T-helper 1 cell treated with Interleukin-12 subunit alpha and Interleukin-12 subunit beta and Interleukin-4 antibody, amounts not matched to agents 30 μg/mL and 1 μg/mL, for 36 hours (primary cell): ENCODE results near the gene GRIK1.

Source experiments
- H3K27ac Mint-ChIP-seq: one replicate; pipeline ENCODE4 v1.8.0; 2021; ENCODE audit warnings: mild to moderate bottlenecking, mixed read lengths
- H3K27me3 Mint-ChIP-seq: one replicate; pipeline ENCODE4 v1.8.0; 2021; ENCODE audit warnings: low read depth, mixed read lengths
- H3K36me3 Mint-ChIP-seq: one replicate; pipeline ENCODE4 v1.8.0; 2021; ENCODE audit warnings: low read depth, mixed read lengths
- H3K4me1 Mint-ChIP-seq: one replicate; pipeline ENCODE4 v1.8.0; 2021; ENCODE audit warnings: low read depth, mixed read lengths
- H3K4me3 Mint-ChIP-seq: one replicate; pipeline ENCODE4 v1.8.0; 2021; ENCODE audit warnings: mild to moderate bottlenecking, moderate library complexity, mixed read lengths
- H3K9me3 Mint-ChIP-seq: one replicate; pipeline ENCODE4 v1.8.0; 2021; ENCODE audit warnings: mixed read lengths

GRIK1 gene

GRCh38 chr21:29718081-29718815 lies 221.5 kb downstream of the GRIK1 start:
- Mint-ChIP-seq H3K4me1 (no peaks in the 10 kb centered on the region), H3K27me3 (no peaks in the 10 kb centered on the region), H3K36me3 (no peaks in the 10 kb centered on the region), H3K27ac (no peak overlapping the region), H3K9me3 (peaks cover 9% of the 10 kb centered on the region), H3K4me3 (no peak overlapping the region)

GRCh38 chr21:29717659-29718058 lies 222.1 kb downstream of the GRIK1 start:
- H3K4me1 Mint-ChIP-seq, result no peaks in the 10 kb centered on the region
- no peak overlapping the region for H3K4me3 Mint-ChIP-seq
- H3K27ac Mint-ChIP-seq, result no peak overlapping the region
- peaks cover 9% of the 10 kb centered on the region for H3K9me3 Mint-ChIP-seq
- no peaks in the 10 kb centered on the region for H3K27me3 Mint-ChIP-seq
- H3K36me3 Mint-ChIP-seq, result no peaks in the 10 kb centered on the region

GRCh38 chr21:29716753-29717152 lies 223.0 kb downstream of the GRIK1 start:
- H3K27me3 Mint-ChIP-seq, result no peaks in the 10 kb centered on the region

GRCh38 chr21:29715089-29715488 lies 224.7 kb downstream of the GRIK1 start:
- H3K4me1 Mint-ChIP-seq, result no peaks in the 10 kb centered on the region
- no peak overlapping the region for H3K4me3 Mint-ChIP-seq
- no peak overlapping the region for H3K27ac Mint-ChIP-seq
- no peaks in the 10 kb centered on the region for H3K27me3 Mint-ChIP-seq
- H3K9me3 Mint-ChIP-seq, result peaks cover 9% of the 10 kb centered on the region
- no peaks in the 10 kb centered on the region for H3K36me3 Mint-ChIP-seq

More at GRCh38 chr21:29716753-29717152, 223.0 kb downstream of the GRIK1 start:
- H3K4me1 Mint-ChIP-seq, result no peaks in the 10 kb centered on the region
- H3K9me3 Mint-ChIP-seq, result peaks cover 9% of the 10 kb centered on the region
- H3K36me3 Mint-ChIP-seq, result no peaks in the 10 kb centered on the region
- no peak overlapping the region for H3K27ac Mint-ChIP-seq
- no peak overlapping the region for H3K4me3 Mint-ChIP-seq

GRCh38 chr21:29712818-29713217 lies 227.0 kb downstream of the GRIK1 start:
- Mint-ChIP-seq H3K27ac (no peak overlapping the region), H3K4me1 (no peaks in the 10 kb centered on the region), H3K36me3 (no peaks in the 10 kb centered on the region), H3K9me3 (peaks cover 9% of the 10 kb centered on the region), H3K4me3 (no peak overlapping the region), H3K27me3 (no peaks in the 10 kb centered on the region)

GRCh38 chr21:29711236-29711635 lies 228.6 kb downstream of the GRIK1 start:
- peaks cover 5% of the 10 kb centered on the region for H3K9me3 Mint-ChIP-seq
- no peak overlapping the region for H3K4me3 Mint-ChIP-seq
- no peaks in the 10 kb centered on the region for H3K36me3 Mint-ChIP-seq
- no peaks in the 10 kb centered on the region for H3K27me3 Mint-ChIP-seq
- H3K4me1 Mint-ChIP-seq, result no peaks in the 10 kb centered on the region
- H3K27ac Mint-ChIP-seq, result no peak overlapping the region

GRCh38 chr21:29710498-29710897 lies 229.3 kb downstream of the GRIK1 start:
- Mint-ChIP-seq H3K36me3 (no peaks in the 10 kb centered on the region), H3K27me3 (no peaks in the 10 kb centered on the region), H3K4me3 (no peak overlapping the region), H3K27ac (no peak overlapping the region), H3K4me1 (no peaks in the 10 kb centered on the region), H3K9me3 (no peaks in the 10 kb centered on the region)

- no peaks in the 10 kb centered on the region for H3K27me3 Mint-ChIP-seq
- H3K4me1 Mint-ChIP-seq, result no peaks in the 10 kb centered on the region
- H3K36me3 Mint-ChIP-seq, result no peaks in the 10 kb centered on the region
- no peaks in the 10 kb centered on the region for H3K9me3 Mint-ChIP-seq
- H3K27ac Mint-ChIP-seq, result no peak overlapping the region
- no peak overlapping the region for H3K4me3 Mint-ChIP-seq
Observed at GRCh38 chr21:29708401-29708800, 231.4 kb downstream of the GRIK1 start.

GRCh38 chr21:29704719-29705118 lies 235.1 kb downstream of the GRIK1 start:
- H3K9me3 Mint-ChIP-seq, result no peaks in the 10 kb centered on the region
- no peaks in the 10 kb centered on the region for H3K27me3 Mint-ChIP-seq
- no peaks in the 10 kb centered on the region for H3K36me3 Mint-ChIP-seq
- H3K27ac Mint-ChIP-seq, result no peak overlapping the region
- no peaks in the 10 kb centered on the region for H3K4me1 Mint-ChIP-seq
- H3K4me3 Mint-ChIP-seq, result no peak overlapping the region

- Mint-ChIP-seq H3K4me1 (no peaks in the 10 kb centered on the region), H3K9me3 (no peaks in the 10 kb centered on the region), H3K36me3 (no peaks in the 10 kb centered on the region), H3K27me3 (no peaks in the 10 kb centered on the region), H3K27ac (no peak overlapping the region), H3K4me3 (no peak overlapping the region)
Observed at GRCh38 chr21:29701676-29702075, 238.1 kb downstream of the GRIK1 start.

- no peaks in the 10 kb centered on the region for H3K9me3 Mint-ChIP-seq
- no peaks in the 10 kb centered on the region for H3K27me3 Mint-ChIP-seq
- H3K4me3 Mint-ChIP-seq, result no peak overlapping the region
- no peaks in the 10 kb centered on the region for H3K4me1 Mint-ChIP-seq
- no peaks in the 10 kb centered on the region for H3K36me3 Mint-ChIP-seq
- no peak overlapping the region for H3K27ac Mint-ChIP-seq
Observed at GRCh38 chr21:29697555-29698193, 242.1 kb downstream of the GRIK1 start.

- H3K9me3 Mint-ChIP-seq, result no peaks in the 10 kb centered on the region
- no peak overlapping the region for H3K4me3 Mint-ChIP-seq
- H3K4me1 Mint-ChIP-seq, result no peaks in the 10 kb centered on the region
- no peaks in the 10 kb centered on the region for H3K36me3 Mint-ChIP-seq
- no peaks in the 10 kb centered on the region for H3K27me3 Mint-ChIP-seq
- no peak overlapping the region for H3K27ac Mint-ChIP-seq
Observed at GRCh38 chr21:29696937-29697336, 242.9 kb downstream of the GRIK1 start.

- Mint-ChIP-seq H3K36me3 (no peaks in the 10 kb centered on the region), H3K27ac (no peak overlapping the region), H3K9me3 (no peaks in the 10 kb centered on the region), H3K4me1 (no peaks in the 10 kb centered on the region), H3K4me3 (no peak overlapping the region), H3K27me3 (no peaks in the 10 kb centered on the region)
Observed at GRCh38 chr21:29691616-29692491, 247.9 kb downstream of the GRIK1 start.

- Mint-ChIP-seq H3K27me3 (no peaks in the 10 kb centered on the region), H3K4me3 (no peak overlapping the region), H3K27ac (no peak overlapping the region), H3K4me1 (no peaks in the 10 kb centered on the region), H3K9me3 (no peaks in the 10 kb centered on the region), H3K36me3 (no peaks in the 10 kb centered on the region)
Observed at GRCh38 chr21:29689753-29690152, 250.0 kb downstream of the GRIK1 start.

- H3K4me3 Mint-ChIP-seq, result no peak overlapping the region
- H3K36me3 Mint-ChIP-seq, result no peaks in the 10 kb centered on the region
- no peak overlapping the region for H3K27ac Mint-ChIP-seq
- no peaks in the 10 kb centered on the region for H3K27me3 Mint-ChIP-seq
- no peaks in the 10 kb centered on the region for H3K4me1 Mint-ChIP-seq
- no peaks in the 10 kb centered on the region for H3K9me3 Mint-ChIP-seq
Observed at GRCh38 chr21:29684106-29684505, 255.7 kb downstream of the GRIK1 start.
